ENCODE results near the gene SMIM35. TPM values are rescaled to one million over a fixed set of nuclear protein-coding genes. Genes with fewer than 3 reads are reported as not detected.

Gene SMIM35
- total RNA-seq, 3 donors from 2014 or later: not detected

GRCh38 chr11:118054712-118055640 lies 31.8 kb downstream of the SMIM35 start:
- no peak overlapping the region for H3K4me3 ChIP-seq
- no peak overlapping the region for H3K27ac ChIP-seq
- intact Hi-C loops (cut with DNase I; ENCODE audit: low total_unique reads): no loop called here
- no peak for TF ChIP-seq CTCF (IDR thresholded peaks at IDR 0.05)
- no peak for TF ChIP-seq POLR2A (IDR thresholded peaks at IDR 0.05)
- TF ChIP-seq POLR2AphosphoS5 (IDR thresholded peaks at IDR 0.05): no peak
- H3K36me3 ChIP-seq: no peaks in the 10 kb centered on the region
- no peaks in the 10 kb centered on the region for H3K9me3 ChIP-seq
- DNase-seq (ENCODE audit: low spot score in 2 of 2): peak in 1 of 2 donors; percentile 23
- no peaks in the 10 kb centered on the region for H3K4me1 ChIP-seq
- H3K27me3 ChIP-seq: no peaks in the 10 kb centered on the region

GRCh38 chr11:118052581-118053206 lies 34.1 kb downstream of the SMIM35 start:
- peak; percentile 16 to 46 for DNase-seq (ENCODE audit: low spot score in 2 of 2)
- Histone ChIP-seq H3K36me3 (no peaks in the 10 kb centered on the region), H3K4me3 (no peak overlapping the region), H3K27ac (no peak overlapping the region), H3K27me3 (no peaks in the 10 kb centered on the region), H3K9me3 (no peaks in the 10 kb centered on the region), H3K4me1 (no peaks in the 10 kb centered on the region)
- intact Hi-C loops (cut with DNase I; ENCODE audit: low total_unique reads): no loop called here
- TF ChIP-seq CTCF (IDR thresholded peaks at IDR 0.05) (no peak), POLR2A (IDR thresholded peaks at IDR 0.05) (no peak), POLR2AphosphoS5 (IDR thresholded peaks at IDR 0.05) (no peak)

- no peaks in the 10 kb centered on the region for H3K36me3 ChIP-seq
- intact Hi-C loops (cut with DNase I; ENCODE audit: low total_unique reads): no loop called here
These were observed 34.9 kb downstream of the SMIM35 start for GRCh38 chr11:118051611-118052461.

GRCh38 chr11:118051136-118051610 lies 35.6 kb downstream of the SMIM35 start:
- TF ChIP-seq CTCF (IDR thresholded peaks at IDR 0.05) (no peak), POLR2A (IDR thresholded peaks at IDR 0.05) (no peak), POLR2AphosphoS5 (IDR thresholded peaks at IDR 0.05) (no peak)
- H3K4me3 ChIP-seq: no peak overlapping the region
- H3K27me3 ChIP-seq: no peaks in the 10 kb centered on the region
- no peak overlapping the region for H3K27ac ChIP-seq
- intact Hi-C loops (cut with DNase I; ENCODE audit: low total_unique reads): no loop called here
- no peaks in the 10 kb centered on the region for H3K36me3 ChIP-seq
- no peaks in the 10 kb centered on the region for H3K9me3 ChIP-seq
- H3K4me1 ChIP-seq: no peaks in the 10 kb centered on the region
- DNase-seq (ENCODE audit: low spot score in 2 of 2): no peak

More at GRCh38 chr11:118051611-118052461, 34.9 kb downstream of the SMIM35 start:
- Histone ChIP-seq H3K27ac (no peak overlapping the region), H3K4me1 (no peaks in the 10 kb centered on the region), H3K4me3 (no peak overlapping the region), H3K27me3 (no peaks in the 10 kb centered on the region), H3K9me3 (no peaks in the 10 kb centered on the region)
- TF ChIP-seq POLR2A (IDR thresholded peaks at IDR 0.05) (no peak), POLR2AphosphoS5 (IDR thresholded peaks at IDR 0.05) (no peak), CTCF (IDR thresholded peaks at IDR 0.05) (no peak)
- DNase-seq (ENCODE audit: low spot score in 2 of 2): peak; percentile 20 to 48

Data from breast epithelium (tissue), 4 donors.